Measurements from ENCODE around the gene PHPT1.

DNA sequence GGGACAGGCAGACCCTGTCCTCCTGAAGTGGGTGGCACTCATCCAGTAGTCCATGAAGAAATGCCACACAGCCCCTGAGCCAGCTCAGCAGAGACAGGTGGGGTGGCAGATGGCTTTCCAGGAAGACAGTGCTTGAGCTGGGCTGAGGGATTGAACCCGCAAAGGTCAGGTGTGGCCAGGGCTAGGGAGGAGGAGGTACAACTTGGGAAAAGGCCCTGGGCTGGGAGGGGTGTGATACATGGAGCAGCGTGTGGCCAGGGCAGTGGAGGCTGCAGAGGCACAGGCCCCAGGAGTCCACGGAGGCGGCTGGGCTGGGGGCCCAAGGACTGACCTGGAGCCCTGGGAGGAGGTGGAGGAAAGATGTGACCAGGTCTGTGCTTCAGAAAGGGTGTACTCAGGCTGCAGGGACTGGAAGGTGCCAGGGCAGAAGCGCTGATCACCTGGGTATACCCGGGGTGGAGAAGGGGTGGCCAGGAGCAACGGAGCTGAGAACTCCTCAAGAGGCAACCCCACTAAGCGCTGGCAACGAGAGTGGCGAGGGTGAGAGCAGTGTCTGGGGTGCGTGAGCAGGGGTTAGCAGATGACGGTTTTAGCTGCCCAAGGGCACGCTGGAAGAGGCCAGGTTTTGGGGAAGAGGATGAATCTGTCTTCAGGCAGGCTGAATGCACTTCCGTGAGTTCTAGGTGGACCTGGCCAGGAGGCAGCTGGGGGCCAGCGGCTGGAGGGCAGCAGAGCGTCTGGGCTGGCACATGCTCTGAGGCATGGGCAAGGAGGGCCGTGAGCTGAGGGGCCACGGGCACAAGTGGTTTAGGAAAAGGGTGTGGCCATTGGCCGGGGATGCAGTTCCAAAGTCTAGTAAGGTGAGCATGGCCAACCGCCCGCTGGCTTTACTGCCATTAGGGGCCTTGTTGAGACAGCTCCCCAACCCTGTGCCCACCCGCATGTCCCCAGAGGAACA lies 45.4 kb upstream of the PHPT1 start:
- no peak for TF ChIP-seq POLR2A (IDR thresholded peaks at IDR 0.05; ENCODE audit: low read length)
- no peak for TF ChIP-seq GATA1 (IDR thresholded peaks at IDR 0.05; ENCODE audit: low read depth, low read length)
